HG02970 (cell line): Measurements from ENCODE around the gene PDHX.
A peak's percentile ranks its signal among the peaks of the same experiment; 100 is the strongest.
"Not testable (repeated sequence)": the region's sequence is repeated elsewhere in the genome, so short reads cannot be mapped to it uniquely, and the experiment has no call there.

Source experiments
- ATAC-seq: cut with Tn5 transposase; IDR thresholded peaks from one replicate; pipeline ENCODE4 v1.9.1; 2021; ENCODE audit warnings: mild to moderate bottlenecking, moderate library complexity, moderate number of reproducible peaks; ENCODE audit not compliant: unreplicated experiment, low FRiP score

Gene PDHX

DNA sequence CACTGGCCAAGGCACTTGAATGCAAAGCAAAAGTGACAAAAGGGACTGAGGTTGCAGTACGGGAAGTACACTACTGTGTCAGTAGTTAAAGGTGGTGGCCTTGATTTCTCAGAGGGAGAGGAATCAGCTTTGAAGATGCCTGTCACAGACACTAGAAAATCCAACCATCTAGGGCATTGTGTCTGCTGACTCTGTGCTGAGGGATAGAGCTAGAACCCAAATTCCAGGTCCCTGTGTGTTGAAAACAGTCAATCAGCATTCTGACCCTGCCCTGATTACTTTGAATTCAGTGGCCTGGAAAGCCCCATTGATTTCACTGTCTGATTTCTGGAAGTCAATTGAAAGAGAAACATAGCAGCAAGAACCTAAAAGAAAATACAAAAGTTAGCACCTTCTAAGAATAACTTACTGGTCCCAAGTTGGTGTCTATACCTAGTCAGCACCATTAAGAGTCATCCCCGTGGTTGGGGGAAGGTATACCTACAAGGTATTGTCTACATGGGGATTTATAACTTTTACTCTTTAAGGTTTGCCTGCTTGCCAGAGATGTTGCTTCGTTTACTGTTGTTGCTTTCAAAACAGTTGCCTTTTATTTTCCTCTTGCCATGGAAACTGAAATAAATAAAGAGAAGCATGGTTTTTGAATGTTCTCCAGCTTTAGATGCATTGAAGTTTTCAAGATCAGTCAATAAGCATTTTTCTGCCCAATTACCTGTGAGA lies 97.3 kb downstream of the PDHX start:
- ATAC-seq, result no peak

DNA sequence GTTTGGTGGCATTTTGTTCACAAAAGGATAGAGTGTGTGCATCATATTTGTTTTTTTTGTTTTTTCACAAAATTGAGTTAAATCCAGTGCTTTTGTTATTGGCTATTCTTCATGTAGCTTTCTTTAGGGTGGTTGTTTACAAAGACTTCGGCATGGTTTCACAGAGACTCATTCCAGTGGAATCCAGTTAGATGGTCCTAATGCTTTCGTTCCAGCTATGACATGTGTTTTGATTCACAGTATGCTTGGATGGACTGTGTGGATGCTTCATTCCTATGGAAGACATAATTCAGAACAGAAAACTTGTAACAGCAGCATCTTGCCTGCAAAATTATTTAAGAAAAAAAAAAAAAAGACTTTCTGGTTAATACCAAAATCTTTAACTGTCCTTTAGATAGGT lies 97.9 kb downstream of the PDHX start:
- ATAC-seq, result no peak

DNA sequence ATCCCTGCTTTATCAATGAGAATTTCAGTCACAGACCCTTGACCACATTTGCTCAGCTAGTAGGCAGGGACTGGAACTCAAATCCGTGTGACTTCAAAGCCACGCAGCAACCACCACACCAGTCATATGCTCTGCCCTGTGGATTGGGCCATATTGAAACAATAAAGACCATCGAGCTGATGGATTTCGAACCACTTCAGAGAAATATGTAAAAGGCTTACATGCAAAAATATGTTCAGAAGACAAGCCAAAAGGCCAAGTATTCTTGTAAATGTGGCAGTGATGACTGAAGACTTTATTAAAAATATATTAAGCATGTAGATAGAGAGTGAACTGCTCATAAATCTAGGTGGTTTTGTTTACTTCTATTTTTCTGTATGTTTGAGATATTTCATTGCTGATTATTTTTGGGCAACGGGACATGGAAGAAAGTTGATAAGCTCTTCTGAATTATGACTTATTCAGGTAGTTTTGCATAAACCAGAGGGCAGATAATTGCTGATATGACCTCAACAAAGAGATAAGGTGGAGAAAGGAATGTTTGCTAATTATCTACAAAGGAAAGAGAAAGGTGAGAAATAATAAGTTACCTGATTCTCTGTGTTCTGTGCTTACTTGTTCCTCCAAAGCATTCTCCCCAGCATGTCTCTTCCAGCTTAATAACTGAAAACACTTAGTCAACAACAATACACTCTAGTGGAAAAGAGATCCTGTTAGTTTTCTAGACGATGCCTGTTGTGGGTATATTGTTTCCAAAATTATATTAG lies 99.4 kb downstream of the PDHX start:
- ATAC-seq, result no peak

DNA sequence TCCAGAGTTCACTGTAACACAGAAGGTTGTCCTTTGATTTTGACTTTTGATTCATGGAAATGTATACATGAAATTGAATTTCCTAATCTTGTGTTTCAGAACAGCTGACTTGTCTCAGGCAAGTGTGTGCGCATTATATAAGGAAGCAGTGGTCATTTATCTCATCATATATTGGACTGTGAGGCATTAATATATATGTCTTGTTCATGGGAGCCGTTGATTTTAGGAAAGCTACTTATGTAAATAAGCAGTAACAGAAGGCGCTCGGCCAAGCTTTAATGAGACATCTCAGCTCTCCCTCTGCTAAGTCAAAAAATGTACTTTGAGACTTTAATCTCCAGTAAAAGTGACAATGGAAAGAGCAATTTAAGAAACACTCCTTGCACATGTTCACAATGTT lies 100.5 kb downstream of the PDHX start:
- ATAC-seq, result no peak

DNA sequence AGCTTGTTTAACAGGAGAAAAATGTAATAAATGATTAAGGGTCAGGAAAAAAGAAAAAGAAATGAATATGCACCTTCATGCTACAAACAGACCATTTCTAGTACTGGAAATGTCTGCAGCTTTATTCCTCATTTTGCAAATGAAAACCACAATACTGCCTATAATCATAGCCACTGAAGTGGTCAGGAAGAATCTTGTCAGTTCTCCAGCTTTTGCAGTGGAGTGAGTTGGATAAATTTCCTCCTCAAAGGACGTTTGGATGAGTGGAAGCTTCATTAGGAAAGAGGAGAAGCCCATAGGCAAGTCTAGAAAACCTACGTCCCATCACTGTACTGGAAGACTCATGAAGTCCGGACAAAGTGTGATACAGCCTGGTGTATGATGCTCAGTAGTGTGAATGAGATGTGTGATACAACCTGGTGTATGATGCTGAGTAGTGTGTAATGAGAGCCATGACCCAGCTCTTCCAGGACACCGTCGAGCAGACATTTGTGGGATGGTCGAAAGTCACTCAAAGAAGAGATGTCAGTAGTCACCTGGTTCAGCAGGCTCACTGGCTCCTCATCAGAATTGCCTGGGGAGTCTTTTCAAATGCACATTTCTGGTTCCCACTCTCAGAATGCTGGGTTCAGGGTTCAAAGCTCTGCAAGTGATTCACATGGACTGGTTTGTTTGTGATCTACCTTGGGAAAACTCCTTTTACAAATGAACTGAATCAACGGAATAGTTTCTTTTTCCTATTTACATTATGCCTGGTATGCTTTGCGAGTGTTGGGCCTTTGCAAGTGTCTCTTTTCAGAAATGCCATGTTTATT lies 101.3 kb downstream of the PDHX start:
- no peak for ATAC-seq

DNA sequence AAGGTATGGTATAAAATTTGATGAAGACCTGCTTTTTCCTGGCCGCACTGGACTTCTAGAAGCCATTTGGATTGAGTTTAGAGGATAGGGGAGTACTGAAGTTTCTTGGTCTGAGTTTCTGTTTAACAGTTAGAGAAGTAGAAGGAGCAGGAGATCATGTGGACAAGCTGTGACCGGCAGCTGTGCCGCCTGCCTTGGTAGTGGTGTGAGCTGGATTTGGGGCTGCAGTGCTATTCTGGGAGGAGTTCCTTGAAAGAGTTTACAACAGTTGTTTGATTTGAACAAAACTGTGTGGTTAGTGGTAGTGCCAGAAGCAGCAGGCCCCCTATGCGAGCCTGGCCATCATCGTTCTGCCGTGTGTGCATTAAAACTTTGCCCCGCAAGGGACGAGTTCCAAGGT lies 105.2 kb downstream of the PDHX start:
- no peak for ATAC-seq

DNA sequence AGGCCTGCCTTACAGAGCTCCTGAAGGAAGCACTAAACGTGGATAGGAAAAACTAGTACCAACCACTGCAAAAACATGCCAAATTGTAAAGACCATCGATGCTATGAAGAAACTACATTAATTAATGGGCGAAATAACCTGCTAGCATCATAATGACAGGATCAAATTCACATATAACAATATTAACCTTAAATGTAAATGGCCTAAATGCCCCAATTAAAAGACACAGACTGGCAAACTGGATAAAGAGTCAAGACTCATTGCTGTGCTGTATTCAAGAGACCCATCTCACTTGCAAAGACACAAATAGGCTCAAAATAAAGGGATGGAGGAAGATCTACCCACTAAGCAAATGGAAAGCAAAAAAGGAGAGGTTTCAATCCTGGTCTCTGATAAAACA lies 107.5 kb downstream of the PDHX start:
- ATAC-seq, result not testable (repeated sequence)

DNA sequence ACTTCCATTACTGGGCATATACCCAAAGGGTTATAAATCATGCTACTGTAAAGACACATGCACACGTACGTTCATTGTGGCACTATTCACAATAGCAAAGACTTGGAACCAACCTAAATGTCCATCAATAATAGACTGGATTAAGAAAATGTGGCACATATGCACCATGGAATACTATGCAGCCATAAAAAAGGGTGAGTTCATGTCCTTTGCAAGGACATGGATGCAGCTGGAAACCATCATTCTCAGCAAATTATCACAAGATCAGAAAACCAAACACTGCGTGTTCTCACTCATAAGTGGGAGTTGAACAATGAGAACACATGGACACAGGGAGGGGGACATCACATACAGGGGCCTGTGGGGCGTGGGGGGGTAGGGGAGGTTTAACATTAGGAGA lies 111.6 kb downstream of the PDHX start:
- not testable (repeated sequence) for ATAC-seq

DNA sequence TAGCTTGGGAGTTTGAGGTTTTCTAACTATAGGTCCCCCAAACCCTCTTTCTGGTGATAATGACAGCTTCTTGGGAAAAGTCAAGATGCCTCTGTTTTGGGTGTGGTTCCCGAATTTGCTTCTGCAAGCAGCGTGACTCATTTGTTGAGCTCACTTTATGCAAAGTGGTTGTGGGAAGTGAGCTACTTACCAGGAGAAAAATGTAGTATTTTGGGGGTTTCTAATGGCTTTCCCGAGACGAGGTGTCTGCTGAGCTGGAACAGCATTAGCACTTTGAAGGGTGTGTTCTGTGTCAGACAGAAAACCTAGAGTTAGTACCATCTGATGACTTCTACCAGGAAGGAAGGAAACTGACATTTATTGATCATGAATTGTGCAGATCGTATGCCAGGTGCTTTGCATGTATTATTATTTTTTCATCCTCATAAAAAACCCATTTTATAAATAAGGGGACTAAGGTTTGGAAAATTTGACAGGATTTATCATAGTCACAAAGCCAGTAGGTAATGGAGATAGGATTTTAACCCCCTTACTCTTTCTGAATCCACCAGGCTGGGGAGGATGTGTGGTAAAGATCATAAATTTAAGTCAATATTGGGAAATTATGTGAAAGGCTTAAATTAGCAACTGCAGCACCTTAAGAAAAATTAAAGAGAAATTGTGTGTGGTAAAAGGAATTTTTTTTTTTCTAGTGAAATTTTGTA lies 113.7 kb downstream of the PDHX start:
- peak; percentile 55 for ATAC-seq

DNA sequence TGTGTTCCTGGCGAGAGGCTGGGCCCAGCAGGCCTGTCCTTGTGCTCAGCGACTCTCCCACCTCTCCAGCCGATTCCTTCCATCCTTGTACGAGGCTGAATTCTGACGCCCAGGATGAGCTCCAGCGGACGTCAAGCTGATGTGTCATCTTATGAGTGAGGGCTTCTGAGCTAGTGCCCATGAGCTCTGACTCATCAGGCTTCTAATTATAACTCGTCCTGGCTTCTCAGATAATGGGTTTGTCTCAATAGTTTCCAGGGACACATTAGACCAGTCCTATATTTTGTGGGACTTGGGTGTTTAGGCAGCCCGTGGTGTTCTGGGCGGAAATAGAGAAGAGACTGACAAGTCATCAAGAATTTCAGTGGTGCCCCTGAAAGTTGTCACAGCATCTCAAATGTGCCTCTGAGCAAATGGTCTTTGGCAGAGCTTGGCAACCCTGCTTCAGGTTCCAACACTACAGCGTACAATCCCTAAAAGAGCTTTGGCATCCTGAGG lies 114.3 kb downstream of the PDHX start:
- ATAC-seq, result no peak

DNA sequence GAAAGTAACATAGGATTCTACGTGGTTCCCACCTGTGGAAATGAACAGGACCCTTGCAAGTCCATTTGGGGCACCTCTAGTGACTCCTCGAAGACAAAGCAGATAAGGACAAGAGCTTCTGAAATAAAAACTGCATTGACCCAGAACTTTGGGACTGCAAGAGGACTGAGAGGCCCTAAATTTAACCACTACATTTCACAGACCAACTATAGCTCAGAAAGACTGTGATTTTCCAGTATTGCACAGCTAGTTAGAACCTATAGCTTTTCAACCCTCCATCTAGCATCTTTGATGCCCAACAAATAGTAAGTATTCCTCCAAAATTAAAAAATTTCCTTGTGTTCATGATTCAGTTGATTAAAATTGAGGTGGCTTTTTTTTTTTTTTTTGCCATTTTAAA lies 114.9 kb downstream of the PDHX start:
- no peak for ATAC-seq

DNA sequence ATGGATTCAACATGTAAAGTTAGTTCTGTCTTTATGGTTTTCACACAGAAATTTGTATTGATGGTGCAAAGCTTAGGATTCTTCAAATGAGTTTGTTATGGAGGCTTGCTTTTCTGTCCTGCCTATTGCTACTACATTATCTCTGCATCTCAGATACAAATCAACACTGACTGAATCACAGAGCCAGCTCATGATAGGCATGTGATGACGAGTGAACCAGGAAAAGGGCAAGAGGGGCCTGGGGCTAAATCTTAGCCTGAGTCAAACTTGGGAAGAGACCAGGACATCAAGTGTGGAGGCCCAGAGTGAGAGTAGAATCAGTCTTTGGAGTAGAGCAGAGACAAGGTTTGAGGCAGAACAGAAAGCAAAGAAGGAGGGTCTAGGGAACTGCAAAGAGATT lies 115.4 kb downstream of the PDHX start:
- no peak for ATAC-seq

DNA sequence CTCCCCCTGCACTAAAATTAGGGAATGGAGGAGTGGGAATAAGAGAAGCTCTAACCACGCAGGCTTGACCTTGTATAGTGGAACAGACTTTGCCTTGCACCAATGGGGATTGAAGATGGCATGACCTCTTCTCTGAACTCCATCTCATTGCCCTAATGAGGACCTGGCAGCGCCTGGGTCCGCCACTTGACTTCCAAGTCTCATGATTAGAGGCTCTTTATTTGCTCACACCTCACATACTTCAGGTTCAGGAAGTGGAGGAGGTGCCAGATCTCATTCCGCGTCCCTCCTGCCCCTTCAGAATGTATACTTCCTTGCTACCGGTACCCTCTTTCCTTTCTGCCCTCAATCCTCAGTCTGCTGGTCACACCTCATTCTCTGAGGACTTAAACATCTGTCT lies 116.6 kb downstream of the PDHX start:
- no peak for ATAC-seq

DNA sequence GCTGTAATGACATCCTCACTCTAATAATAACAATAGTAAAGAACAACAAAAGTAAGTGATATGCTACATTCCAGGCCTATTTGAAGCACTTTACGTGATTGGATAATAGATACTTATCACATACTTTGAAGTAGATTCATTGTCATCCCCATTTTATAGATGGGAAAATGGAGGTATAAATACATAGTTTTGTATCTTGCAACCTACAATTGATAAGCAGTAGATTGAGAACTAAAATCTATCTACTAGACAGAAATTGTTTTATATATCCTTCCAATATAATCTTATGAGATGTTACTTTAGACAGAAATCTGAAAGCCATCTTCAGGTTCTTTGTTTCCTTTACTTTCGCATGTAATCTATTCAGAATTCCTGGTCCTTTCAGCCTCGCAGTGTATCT lies 118.0 kb downstream of the PDHX start:
- ATAC-seq, result no peak

DNA sequence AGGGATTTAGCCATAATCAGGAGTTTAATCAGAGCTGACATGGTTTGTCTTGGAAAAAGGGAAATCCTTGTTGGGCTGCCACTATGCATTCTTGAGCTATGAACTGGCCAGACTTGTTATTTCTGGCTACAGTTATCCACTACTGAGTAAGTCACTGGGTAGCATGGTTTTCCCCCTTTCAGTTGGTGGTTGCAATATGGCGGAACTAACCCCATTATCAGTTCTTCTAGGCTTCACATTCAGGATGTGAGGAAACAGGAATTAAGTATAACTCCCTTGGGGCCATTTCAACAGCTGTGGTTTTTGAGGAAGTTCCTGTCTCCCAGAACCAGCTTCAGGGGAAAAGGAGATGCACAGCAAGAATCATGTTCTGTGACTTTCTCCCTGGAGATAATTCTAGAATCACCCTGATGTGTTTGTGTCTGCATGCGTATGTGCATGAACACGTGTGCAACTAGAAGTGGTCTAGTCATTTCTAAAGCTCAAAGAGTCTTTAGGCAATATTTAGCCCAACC lies 119.5 kb downstream of the PDHX start:
- ATAC-seq, result no peak

DNA sequence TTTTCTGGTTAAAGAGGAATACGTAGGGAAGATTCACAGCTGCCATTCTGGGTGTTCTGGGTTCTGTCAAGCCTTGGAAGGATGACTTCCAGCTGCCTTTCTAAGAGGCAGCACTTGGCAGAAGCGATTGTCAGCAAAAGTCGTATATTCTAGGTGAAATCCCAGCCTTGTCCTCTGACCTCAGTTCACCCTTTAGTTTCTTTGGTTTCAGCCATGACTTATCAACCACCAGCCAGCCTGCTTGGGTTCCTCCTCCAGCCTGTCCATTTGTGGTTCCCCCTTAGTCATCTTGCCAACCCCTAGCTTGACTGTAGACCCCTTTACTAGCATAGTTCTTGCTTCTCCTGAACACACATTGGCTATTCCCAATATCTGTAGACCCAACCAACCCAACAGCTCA lies 120.2 kb downstream of the PDHX start:
- ATAC-seq, result no peak

DNA sequence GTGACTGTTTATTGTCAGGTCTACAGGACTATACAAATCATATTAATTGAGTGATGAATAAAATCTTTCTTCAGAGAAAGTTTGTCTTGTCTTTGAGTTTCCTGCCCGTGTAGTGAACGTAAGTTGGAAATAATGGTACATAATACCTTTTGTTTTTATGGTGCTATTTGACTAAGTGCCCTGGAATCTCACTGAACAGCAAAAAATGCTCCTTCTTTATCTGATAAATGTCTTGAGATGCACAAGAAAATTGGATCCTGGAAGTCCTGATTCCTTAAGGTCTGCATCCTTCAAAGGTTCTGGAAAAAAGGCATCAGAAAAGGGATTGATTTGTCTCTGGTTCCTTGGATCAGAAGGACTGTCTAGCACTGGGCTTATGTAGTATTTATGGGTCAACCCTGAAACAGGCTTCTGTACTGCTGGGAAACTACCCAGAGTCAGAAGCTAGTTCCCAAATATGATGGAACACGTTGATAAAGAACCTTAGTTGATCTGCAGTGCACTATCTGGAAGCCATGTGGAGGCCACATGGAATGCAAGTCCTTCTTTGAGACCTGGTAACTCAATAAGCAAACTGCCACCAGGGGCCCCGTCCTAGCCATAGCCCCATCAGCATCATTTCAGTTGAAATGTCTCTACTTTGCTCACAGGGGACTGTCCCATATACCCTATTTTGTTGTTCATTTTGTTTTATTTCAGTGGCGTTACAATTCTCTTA lies 122.0 kb downstream of the PDHX start:
- ATAC-seq, result no peak

DNA sequence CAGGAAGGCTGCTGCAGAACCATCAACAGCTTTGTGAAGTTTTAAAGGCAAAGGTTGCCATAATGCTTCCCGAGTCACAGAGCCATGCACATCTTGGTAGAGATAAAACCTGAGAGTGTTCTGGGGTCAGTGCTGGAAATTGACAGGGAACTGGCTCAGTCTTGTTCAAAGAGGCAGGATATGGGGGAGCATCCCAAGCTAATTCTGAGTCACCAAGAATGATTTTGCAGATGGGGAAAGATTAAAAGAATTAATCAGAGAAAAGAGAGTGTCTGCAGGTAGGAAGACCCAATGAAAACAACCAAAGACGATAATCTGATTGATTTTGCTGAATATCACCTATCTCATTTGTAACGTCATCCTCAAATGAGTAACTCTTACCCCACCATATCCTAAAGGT lies 122.7 kb downstream of the PDHX start:
- no peak for ATAC-seq

DNA sequence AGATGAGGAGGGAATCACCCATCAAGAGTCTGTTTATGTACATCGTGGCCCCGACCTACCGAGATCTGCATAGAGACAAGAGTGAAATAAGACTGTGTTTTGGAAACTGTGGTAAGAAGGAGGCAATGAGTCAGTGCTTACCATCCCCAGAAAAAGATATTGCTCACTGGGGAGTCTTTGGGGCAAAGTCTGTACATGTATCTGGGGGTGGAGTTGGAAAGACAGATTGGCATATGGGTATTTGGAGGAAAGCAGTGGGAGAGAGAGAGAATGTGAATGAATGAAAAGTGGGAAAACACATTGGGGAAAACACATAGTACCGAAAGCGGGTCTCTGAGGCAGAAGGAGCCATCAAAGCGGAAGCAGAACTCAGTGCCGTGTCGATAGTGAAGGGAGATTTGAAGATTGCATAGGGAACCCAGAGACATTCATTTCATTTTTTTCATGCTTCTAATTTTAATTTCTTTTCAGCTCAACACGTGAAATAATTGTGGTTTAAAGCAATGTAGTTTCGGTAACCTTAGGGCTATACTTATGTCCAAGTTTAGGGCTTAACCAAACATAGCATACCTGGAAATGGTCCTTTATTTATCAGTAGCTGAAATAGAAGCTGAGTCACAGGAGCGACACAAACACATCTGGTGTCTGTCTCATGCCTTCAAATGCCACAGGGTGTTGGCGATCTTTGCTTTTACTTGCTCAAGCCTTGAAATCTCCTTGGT lies 124.0 kb downstream of the PDHX start:
- peak; percentile 53 for ATAC-seq
